DMS 273 treated with DMSO at 0.1 percent for 48 hours (cell line): Measurements from ENCODE around the gene HOXD12.

Source experiments
- DNase-seq: peaks from one replicate; lab custom pipeline; 2025; lab: John Stamatoyannopoulos, UW

The HOXD12 gene

GRCh38 chr2:176120364-176121189 lies 21.0 kb downstream of the HOXD12 start:
- DNase-seq, result no peak

DNA sequence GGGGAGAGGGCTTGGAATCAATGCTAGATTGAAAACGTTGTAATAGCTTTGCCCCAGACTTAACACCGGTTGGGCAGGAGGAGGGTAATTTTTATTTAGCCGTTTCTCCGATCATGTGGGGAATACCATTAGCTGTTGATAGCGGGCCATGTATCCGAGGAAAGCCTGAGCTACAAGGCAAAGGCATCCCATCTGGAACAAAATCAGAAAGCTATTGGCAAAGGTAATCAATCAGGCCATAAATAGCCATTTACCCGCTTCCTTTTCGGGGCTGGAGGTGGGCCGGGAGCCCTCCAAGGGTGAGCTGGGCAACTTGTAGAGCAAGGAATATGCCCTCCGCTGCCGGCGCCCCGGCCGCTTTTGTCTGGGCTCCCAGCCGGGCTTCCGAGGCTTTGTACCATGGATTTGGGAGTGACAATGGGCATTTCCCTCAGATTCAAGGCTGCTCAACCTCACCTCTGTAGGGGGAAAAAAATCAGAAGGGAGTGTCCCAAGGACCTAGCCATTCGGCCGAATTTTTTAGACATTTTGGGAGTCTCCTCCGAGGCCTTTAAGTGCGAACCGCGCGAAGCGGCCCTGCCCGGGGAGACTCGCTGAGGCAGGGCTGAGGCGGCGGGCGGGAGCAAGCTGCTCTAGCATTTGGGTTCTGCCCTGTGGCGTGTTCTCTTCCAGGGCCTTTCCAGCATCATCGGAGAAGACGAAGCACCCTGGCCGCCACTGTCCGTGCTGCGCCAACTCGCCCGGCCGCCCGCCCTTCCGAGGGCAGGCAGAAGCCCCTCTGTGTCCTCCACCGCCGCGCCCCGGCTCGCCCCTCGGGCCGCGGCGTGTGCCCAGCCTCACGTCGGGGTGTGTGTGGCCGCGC lies 21.8 kb downstream of the HOXD12 start:
- DNase-seq, result no peak

DNA sequence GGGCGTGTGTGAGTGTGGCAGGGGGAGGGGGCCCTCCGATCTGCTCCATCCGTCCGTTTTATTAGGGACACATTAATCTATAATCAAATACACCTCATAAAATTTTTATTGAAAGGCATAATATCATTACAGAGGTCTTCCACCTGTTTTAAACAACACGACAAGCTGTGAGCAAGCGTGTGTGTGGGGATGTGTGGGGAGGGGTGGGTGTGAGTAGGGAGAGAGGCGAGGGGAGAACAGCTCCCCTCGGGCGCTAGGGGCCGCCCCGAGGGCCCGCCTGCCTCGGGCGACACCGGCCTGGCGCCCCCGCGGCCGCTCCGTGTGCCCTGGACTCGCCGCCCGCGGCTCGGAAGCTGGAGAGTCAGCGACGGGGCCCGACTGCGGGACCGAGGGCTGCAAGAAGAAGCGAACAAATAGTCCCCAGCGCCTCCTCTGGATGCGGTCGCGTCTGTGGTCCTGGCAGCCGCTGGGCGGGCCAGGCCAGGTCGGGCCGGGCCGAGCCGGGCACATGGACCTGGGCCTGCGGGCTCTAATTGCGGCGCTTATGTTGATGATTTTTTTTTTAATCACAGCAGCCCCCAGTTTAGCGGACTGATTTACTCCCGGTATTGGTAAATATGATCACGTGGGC lies 22.6 kb downstream of the HOXD12 start:
- no peak for DNase-seq

- no peak for DNase-seq
Measured at GRCh38 chr2:176122683-176123410, 23.3 kb downstream of the HOXD12 start, which contains the start of gene HOXD9. HOXD9 (plus strand) TSS chr2:176122719; CDS start chr2:176122769, 50 bp downstream.

DNA sequence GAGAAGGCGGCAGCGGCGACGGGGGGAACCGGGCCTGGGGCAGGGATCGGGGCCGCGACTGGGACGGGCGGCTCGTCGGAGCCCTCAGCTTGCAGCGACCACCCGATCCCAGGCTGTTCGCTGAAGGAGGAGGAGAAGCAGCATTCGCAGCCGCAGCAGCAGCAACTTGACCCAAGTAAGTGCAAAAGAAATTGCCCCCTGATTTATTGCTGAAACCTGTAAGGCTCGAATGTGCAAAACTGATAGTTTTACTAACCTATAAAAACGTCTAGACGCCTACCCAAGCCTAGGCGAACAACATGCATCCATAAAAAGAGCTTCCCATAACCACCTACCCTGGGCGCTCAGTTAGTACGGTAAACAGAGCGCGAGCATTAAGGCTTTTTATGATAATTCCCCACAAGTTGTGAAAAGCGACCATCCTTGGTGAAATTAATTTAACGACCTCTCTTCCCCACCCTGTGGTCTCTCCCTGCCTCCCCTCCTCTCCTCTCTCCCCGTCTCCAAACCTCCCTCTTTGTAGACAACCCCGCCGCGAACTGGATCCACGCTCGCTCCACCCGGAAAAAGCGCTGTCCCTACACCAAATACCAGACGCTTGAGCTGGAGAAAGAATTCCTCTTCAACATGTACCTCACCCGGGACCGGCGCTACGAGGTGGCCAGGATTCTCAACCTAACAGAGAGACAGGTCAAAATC lies 24.0 kb downstream of the HOXD12 start:
- DNase-seq, result no peak

GRCh38 chr2:176124110-176124946 lies 24.7 kb downstream of the HOXD12 start:
- no peak for DNase-seq

DNA sequence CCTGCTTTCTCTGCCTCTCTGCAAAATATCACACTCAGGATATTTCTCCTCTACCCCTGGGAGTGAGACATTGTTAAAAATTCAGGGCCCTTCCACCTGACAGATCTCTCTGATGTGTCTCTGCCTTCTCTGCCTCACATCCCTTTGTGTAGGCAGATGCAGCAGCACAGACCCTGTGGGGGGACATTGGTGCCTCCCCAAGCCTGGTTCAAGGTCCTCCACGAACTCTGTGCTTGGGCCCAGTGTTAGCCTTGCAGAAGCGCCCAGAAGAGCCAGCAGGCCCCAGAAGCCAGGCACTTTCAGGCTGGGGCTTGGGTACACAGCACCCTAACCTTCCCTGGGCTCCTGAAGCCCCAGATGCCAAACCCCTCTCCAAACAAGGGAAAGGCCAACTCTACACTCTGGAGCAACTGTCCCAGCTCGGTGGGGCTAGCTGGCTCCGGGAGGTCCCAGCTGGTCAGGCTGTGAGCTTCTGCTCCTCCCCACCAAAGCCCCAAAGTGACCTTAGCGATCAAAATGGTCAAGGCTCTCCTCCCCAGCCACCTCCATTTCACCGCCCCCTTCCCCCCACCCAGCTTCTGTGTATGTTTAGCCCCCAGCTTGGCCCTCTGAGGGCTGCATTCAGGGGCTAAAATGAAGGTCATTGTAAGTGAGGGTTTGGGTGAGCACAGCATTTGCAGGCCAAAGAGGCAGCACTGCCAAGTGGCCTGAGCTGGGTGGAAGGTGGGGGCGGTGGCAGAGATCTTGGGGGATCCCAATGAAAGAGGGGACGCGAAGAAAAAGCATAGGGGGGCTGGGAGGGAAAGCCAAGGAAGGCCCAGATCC lies 25.6 kb downstream of the HOXD12 start:
- no peak for DNase-seq

GRCh38 chr2:176125772-176126054 lies 26.1 kb downstream of the HOXD12 start:
- no peak for DNase-seq

GRCh38 chr2:176126929-176127773 lies 27.6 kb downstream of the HOXD12 start:
- DNase-seq, result no peak

GRCh38 chr2:176127774-176128072 lies 28.1 kb downstream of the HOXD12 start:
- no peak for DNase-seq

DNA sequence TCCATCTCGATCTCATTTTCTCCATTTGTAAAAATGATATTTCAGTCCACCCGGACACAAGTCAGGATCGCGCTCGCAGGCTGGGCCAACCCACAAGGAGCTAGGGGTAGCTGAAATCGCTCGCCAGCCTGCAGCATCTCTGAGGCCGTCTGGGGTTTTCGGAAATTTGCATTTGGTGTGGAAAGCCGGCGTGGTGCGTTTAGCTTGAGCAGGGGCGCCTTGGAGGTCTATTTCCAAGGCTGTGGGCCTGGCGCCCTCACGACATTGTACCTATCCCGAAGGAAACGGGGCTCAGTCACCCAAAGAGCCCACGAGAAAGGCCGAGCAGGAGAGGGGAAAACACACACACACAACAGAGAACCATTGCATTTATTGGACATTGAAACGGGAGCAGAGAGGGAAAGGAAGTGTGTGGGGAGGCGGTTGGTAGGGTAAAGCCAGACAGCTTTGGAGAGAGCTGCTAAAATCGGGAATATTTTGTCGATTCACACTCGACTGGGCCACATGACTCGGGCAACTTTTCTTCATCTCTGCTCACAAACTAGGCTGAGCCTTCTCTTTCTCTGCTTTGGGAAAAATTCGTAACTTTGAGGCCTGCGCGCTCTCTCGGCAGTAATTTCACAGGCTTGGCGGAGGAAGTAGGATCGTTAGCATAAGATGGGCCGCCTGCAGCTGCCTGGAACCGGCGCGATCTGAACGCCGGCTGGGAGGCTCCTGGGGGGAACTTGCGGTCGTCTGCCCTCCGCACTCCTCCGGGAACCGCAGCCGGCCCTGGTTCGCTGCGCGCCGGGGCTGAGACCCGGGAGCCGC lies 28.8 kb downstream of the HOXD12 start:
- no peak for DNase-seq

- DNase-seq, result no peak
Measured at GRCh38 chr2:176128982-176129796, 29.6 kb downstream of the HOXD12 start, which contains the start of gene HOXD8. HOXD8 (plus strand) TSS chr2:176129705; CDS start chr2:176130367, 662 bp downstream.

DNA sequence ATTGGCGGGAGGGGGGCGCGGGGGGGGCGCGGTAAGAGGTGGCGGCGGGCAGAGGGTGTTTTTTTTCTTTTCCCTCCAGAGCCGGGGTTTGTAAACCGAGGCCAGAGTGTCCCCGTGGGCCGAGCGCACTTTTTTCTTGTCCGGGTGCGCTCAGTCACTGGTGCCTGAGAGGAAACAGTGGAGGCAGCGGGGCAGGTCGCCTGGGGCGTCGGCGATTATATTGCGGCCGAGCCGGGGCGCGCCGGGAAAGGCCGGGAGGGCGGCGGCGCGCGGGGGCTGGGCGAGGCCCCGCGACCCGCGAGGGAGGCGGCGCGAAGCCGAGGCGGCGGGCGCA lies 30.2 kb downstream of the HOXD12 start:
- no peak for DNase-seq

- DNase-seq, result no peak
Measured at GRCh38 chr2:176130147-176130956, 30.8 kb downstream of the HOXD12 start.

DNA sequence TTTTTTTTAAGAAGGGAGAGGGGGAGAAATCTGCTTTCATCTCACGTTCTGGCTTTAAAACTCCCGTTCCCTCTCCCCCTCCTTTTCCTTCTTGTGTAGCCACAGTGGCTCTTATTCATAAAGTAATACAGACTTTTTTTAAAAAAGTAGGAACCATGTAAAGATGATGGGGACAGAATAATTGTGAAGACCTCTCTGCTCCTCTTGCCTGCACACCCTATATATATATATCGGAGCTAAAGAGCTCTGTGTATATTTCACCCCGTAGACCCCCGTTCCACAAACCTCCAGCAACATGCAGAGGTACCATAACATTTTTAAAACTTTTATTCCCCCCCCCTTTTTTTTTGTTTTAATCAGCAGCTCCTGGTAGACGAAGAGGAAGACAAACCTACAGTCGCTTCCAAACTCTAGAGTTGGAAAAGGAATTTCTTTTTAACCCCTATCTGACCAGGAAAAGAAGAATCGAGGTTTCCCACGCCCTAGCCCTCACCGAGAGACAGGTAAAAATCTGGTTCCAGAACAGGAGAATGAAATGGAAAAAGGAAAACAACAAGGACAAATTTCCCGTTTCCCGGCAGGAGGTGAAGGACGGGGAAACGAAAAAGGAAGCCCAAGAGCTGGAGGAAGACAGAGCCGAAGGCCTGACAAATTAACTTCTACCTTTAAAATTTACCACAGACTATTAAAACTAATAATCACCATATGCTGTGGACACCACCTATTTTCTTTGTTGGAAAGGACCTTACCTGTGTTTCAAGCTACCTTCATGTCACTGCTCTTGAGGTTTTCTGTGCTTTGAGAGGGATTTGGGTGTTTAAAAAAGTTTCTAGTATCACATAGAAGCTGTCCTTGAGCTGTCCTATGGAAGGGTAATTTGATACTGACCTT lies 31.6 kb downstream of the HOXD12 start:
- DNase-seq, result no peak
